ENCODE measurements around the gene PHKA2. TPM values are rescaled to one million over a fixed set of nuclear protein-coding genes. Genes with fewer than 3 reads are reported as not detected.

Gene PHKA2
- total RNA-seq, 5 donors from 2014 or later (not counting 1 experiment from before 2014, with no cell fraction given): 35.0 to 46.0 (median 44.0) TPM

- no peaks in the 10 kb centered on the region for H3K4me1 ChIP-seq (ENCODE audit: control insufficient read depth in 1 of 2, extremely low read depth in 1 of 2, insufficient read depth in 2 of 2, low read length in 2 of 2)
- no peak overlapping the region for H3K4me3 ChIP-seq (ENCODE audit: control insufficient read depth in 1 of 2, extremely low read depth in 1 of 2, low read length in 1 of 2)
- Mint-ChIP-seq H3K9me3 (no peaks in the 10 kb centered on the region), H3K36me3 (peaks cover 41% of the 10 kb centered on the region), H3K27ac (no peak overlapping the region), H3K27me3 (no peaks in the 10 kb centered on the region), H3K4me3 (no peak overlapping the region), H3K4me1 (no peaks in the 10 kb centered on the region)
- ATAC-seq (replicated peaks in 1 of 4) (no peak), DNase-seq (no peak)
- H3K27ac ChIP-seq (ENCODE audit: low read length): no peak overlapping the region
- H3K36me3 ChIP-seq (ENCODE audit: control insufficient read depth in 2 of 2, extremely low read depth in 1 of 2, insufficient read depth in 1 of 2, low read length in 1 of 2): peaks cover 0 to 36% of the 10 kb centered on the region in 2 donors
- POLR2A ChIA-PET: no interaction called here
- H3K9me3 ChIP-seq: no peaks in the 10 kb centered on the region
- no peaks in the 10 kb centered on the region for H3K27me3 ChIP-seq (replicated peaks in 1 of 2; ENCODE audit: control insufficient read depth in 2 of 2, extremely low read depth in 1 of 2, insufficient read depth in 2 of 2, low read length in 1 of 2)
- WGBS (ENCODE audit: insufficient coverage): no CpG with 5 or more reads among the region's 6 CpGs
- CTCF ChIA-PET: no interaction called here
Observed at GRCh38 chrX:18946157-18946556, 37.8 kb downstream of the PHKA2 start.

- no peak overlapping the region for H3K27ac Mint-ChIP-seq
- no peaks in the 10 kb centered on the region for H3K9me3 ChIP-seq
- H3K4me3 Mint-ChIP-seq: no peak overlapping the region
- ATAC-seq (replicated peaks in 1 of 4): no peak
- no peak overlapping the region for H3K4me3 ChIP-seq (ENCODE audit: control insufficient read depth in 1 of 2, extremely low read depth in 1 of 2, low read length in 1 of 2)
- no peak for DNase-seq
- no peaks in the 10 kb centered on the region for H3K27me3 Mint-ChIP-seq
- no peaks in the 10 kb centered on the region for H3K4me1 ChIP-seq (ENCODE audit: control insufficient read depth in 1 of 2, extremely low read depth in 1 of 2, insufficient read depth in 2 of 2, low read length in 2 of 2)
- CTCF ChIA-PET: no interaction called here
- peaks cover 42% of the 10 kb centered on the region for H3K36me3 Mint-ChIP-seq
- no peaks in the 10 kb centered on the region for H3K4me1 Mint-ChIP-seq
- POLR2A ChIA-PET: interaction anchor here in 1 of 2 donors (0.7 kb wide), 1 partner anchor 1192 kb away, joined by 3 read pairs; no protein-coding TSS in a partner anchor
- H3K36me3 ChIP-seq (ENCODE audit: control insufficient read depth in 2 of 2, extremely low read depth in 1 of 2, insufficient read depth in 1 of 2, low read length in 1 of 2): peaks cover 0 to 40% of the 10 kb centered on the region in 2 donors
- WGBS (ENCODE audit: insufficient coverage): no CpG with 5 or more reads among the region's 2 CpGs
- no peaks in the 10 kb centered on the region for H3K9me3 Mint-ChIP-seq
- H3K27ac ChIP-seq (ENCODE audit: low read length): no peak overlapping the region
- H3K27me3 ChIP-seq (replicated peaks in 1 of 2; ENCODE audit: control insufficient read depth in 2 of 2, extremely low read depth in 1 of 2, insufficient read depth in 2 of 2, low read length in 1 of 2): no peaks in the 10 kb centered on the region
Observed at GRCh38 chrX:18945483-18945882, 38.4 kb downstream of the PHKA2 start.

- no peak for ATAC-seq (replicated peaks in 1 of 4)
- no peaks in the 10 kb centered on the region for H3K4me1 ChIP-seq (ENCODE audit: control insufficient read depth in 1 of 2, extremely low read depth in 1 of 2, insufficient read depth in 2 of 2, low read length in 2 of 2)
- CTCF ChIA-PET: no interaction called here
- Mint-ChIP-seq H3K36me3 (peaks cover 46% of the 10 kb centered on the region), H3K4me3 (no peak overlapping the region), H3K9me3 (no peaks in the 10 kb centered on the region), H3K4me1 (no peaks in the 10 kb centered on the region), H3K27me3 (no peaks in the 10 kb centered on the region), H3K27ac (no peak overlapping the region)
- no peak overlapping the region for H3K27ac ChIP-seq (ENCODE audit: low read length)
- POLR2A ChIA-PET: no interaction called here
- H3K4me3 ChIP-seq (ENCODE audit: control insufficient read depth in 1 of 2, extremely low read depth in 1 of 2, low read length in 1 of 2): no peak overlapping the region
- no peaks in the 10 kb centered on the region for H3K9me3 ChIP-seq
- H3K27me3 ChIP-seq (replicated peaks in 1 of 2; ENCODE audit: control insufficient read depth in 2 of 2, extremely low read depth in 1 of 2, insufficient read depth in 2 of 2, low read length in 1 of 2): no peaks in the 10 kb centered on the region
- H3K36me3 ChIP-seq (ENCODE audit: control insufficient read depth in 2 of 2, extremely low read depth in 1 of 2, insufficient read depth in 1 of 2, low read length in 1 of 2): peaks cover 0 to 37% of the 10 kb centered on the region in 2 donors
- no peak for DNase-seq
- WGBS (ENCODE audit: insufficient coverage): no CpG with 5 or more reads among the region's 4 CpGs
Observed at GRCh38 chrX:18944482-18944881, 39.4 kb downstream of the PHKA2 start.

GRCh38 chrX:18941896-18942295, 42.0 kb downstream of the PHKA2 start:
- H3K36me3 ChIP-seq (ENCODE audit: control insufficient read depth in 2 of 2, extremely low read depth in 1 of 2, insufficient read depth in 1 of 2, low read length in 1 of 2): peaks cover 0 to 41% of the 10 kb centered on the region in 2 donors
- Mint-ChIP-seq H3K4me1 (no peaks in the 10 kb centered on the region), H3K9me3 (no peaks in the 10 kb centered on the region), H3K27ac (no peak overlapping the region), H3K36me3 (peaks cover 50% of the 10 kb centered on the region), H3K27me3 (no peaks in the 10 kb centered on the region), H3K4me3 (no peak overlapping the region)
- DNase-seq (no peak), ATAC-seq (replicated peaks in 1 of 4) (no peak)
- 100% methylated on average over 1 of the region's 2 CpGs for WGBS (ENCODE audit: insufficient coverage)
- no peak overlapping the region for H3K27ac ChIP-seq (ENCODE audit: low read length)
- no peaks in the 10 kb centered on the region for H3K27me3 ChIP-seq (replicated peaks in 1 of 2; ENCODE audit: control insufficient read depth in 2 of 2, extremely low read depth in 1 of 2, insufficient read depth in 2 of 2, low read length in 1 of 2)
- ChIA-PET CTCF (interaction anchor here in 1 of 2 donors (0.7 kb wide), 1 partner anchor 391 kb away, joined by 3 read pairs; no protein-coding TSS in a partner anchor), POLR2A (interaction anchor here in 1 of 2 donors (0.6 kb wide), 1 partner anchor 20 kb away, joined by 23 read pairs; no protein-coding TSS in a partner anchor)
- H3K9me3 ChIP-seq: no peaks in the 10 kb centered on the region
- no peak overlapping the region for H3K4me3 ChIP-seq (ENCODE audit: control insufficient read depth in 1 of 2, extremely low read depth in 1 of 2, low read length in 1 of 2)
- H3K4me1 ChIP-seq (ENCODE audit: control insufficient read depth in 1 of 2, extremely low read depth in 1 of 2, insufficient read depth in 2 of 2, low read length in 2 of 2): no peaks in the 10 kb centered on the region

GRCh38 chrX:18938710-18939109, 45.2 kb downstream of the PHKA2 start:
- Mint-ChIP-seq H3K4me1 (no peaks in the 10 kb centered on the region), H3K36me3 (peaks cover 39% of the 10 kb centered on the region), H3K27me3 (no peaks in the 10 kb centered on the region), H3K27ac (no peak overlapping the region), H3K9me3 (no peaks in the 10 kb centered on the region), H3K4me3 (no peak overlapping the region)
- Histone ChIP-seq H3K27ac (ENCODE audit: low read length) (no peak overlapping the region), H3K27me3 (replicated peaks in 1 of 2; ENCODE audit: control insufficient read depth in 2 of 2, extremely low read depth in 1 of 2, insufficient read depth in 2 of 2, low read length in 1 of 2) (no peaks in the 10 kb centered on the region), H3K4me1 (ENCODE audit: control insufficient read depth in 1 of 2, extremely low read depth in 1 of 2, insufficient read depth in 2 of 2, low read length in 2 of 2) (no peaks in the 10 kb centered on the region), H3K4me3 (ENCODE audit: control insufficient read depth in 1 of 2, extremely low read depth in 1 of 2, low read length in 1 of 2) (no peak overlapping the region), H3K36me3 (ENCODE audit: control insufficient read depth in 2 of 2, extremely low read depth in 1 of 2, insufficient read depth in 1 of 2, low read length in 1 of 2) (peaks cover 0 to 37% of the 10 kb centered on the region in 2 donors), H3K9me3 (no peaks in the 10 kb centered on the region)
- ATAC-seq (replicated peaks in 1 of 4) (no peak), DNase-seq (no peak)
- CTCF ChIA-PET: no interaction called here
- POLR2A ChIA-PET: no interaction called here
- no CpG with 5 or more reads among the region's 3 CpGs for WGBS (ENCODE audit: insufficient coverage)

- H3K9me3 Mint-ChIP-seq: no peaks in the 10 kb centered on the region
- POLR2A ChIA-PET: interaction anchor here in 1 of 2 donors (0.5 kb wide), 1 partner anchor 1080 kb away, joined by 8 read pairs; no protein-coding TSS in a partner anchor
- no peaks in the 10 kb centered on the region for H3K27me3 ChIP-seq (replicated peaks in 1 of 2; ENCODE audit: control insufficient read depth in 2 of 2, extremely low read depth in 1 of 2, insufficient read depth in 2 of 2, low read length in 1 of 2)
- no peak for DNase-seq
- no peaks in the 10 kb centered on the region for H3K4me1 Mint-ChIP-seq
- no peaks in the 10 kb centered on the region for H3K9me3 ChIP-seq
- H3K27ac ChIP-seq (ENCODE audit: low read length): no peak overlapping the region
- no peak for ATAC-seq (replicated peaks in 1 of 4)
- no peaks in the 10 kb centered on the region for H3K4me1 ChIP-seq (ENCODE audit: control insufficient read depth in 1 of 2, extremely low read depth in 1 of 2, insufficient read depth in 2 of 2, low read length in 2 of 2)
- peaks cover 34% of the 10 kb centered on the region for H3K36me3 Mint-ChIP-seq
- H3K27ac Mint-ChIP-seq: no peak overlapping the region
- H3K4me3 Mint-ChIP-seq: no peak overlapping the region
- H3K27me3 Mint-ChIP-seq: no peaks in the 10 kb centered on the region
- no peak overlapping the region for H3K4me3 ChIP-seq (ENCODE audit: control insufficient read depth in 1 of 2, extremely low read depth in 1 of 2, low read length in 1 of 2)
- WGBS (ENCODE audit: insufficient coverage): 93% methylated on average over 2 of the region's 5 CpGs
- CTCF ChIA-PET: no interaction called here
- H3K36me3 ChIP-seq (ENCODE audit: control insufficient read depth in 2 of 2, extremely low read depth in 1 of 2, insufficient read depth in 1 of 2, low read length in 1 of 2): peaks cover 0 to 31% of the 10 kb centered on the region in 2 donors
Observed at GRCh38 chrX:18937173-18937572, 46.7 kb downstream of the PHKA2 start.

- CTCF ChIA-PET: no interaction called here
- Mint-ChIP-seq H3K4me1 (no peaks in the 10 kb centered on the region), H3K36me3 (peaks cover 28% of the 10 kb centered on the region), H3K27ac (no peak overlapping the region), H3K27me3 (no peaks in the 10 kb centered on the region), H3K9me3 (no peaks in the 10 kb centered on the region), H3K4me3 (no peak overlapping the region)
- DNase-seq: no peak
- H3K27ac ChIP-seq (ENCODE audit: low read length): no peak overlapping the region
- no peak overlapping the region for H3K4me3 ChIP-seq (ENCODE audit: control insufficient read depth in 1 of 2, extremely low read depth in 1 of 2, low read length in 1 of 2)
- H3K9me3 ChIP-seq: no peaks in the 10 kb centered on the region
- peaks cover 0 to 29% of the 10 kb centered on the region in 2 donors for H3K36me3 ChIP-seq (ENCODE audit: control insufficient read depth in 2 of 2, extremely low read depth in 1 of 2, insufficient read depth in 1 of 2, low read length in 1 of 2)
- 80% methylated on average over 2 of the region's 10 CpGs for WGBS (ENCODE audit: insufficient coverage)
- no peak for ATAC-seq (replicated peaks in 1 of 4)
- H3K27me3 ChIP-seq (replicated peaks in 1 of 2; ENCODE audit: control insufficient read depth in 2 of 2, extremely low read depth in 1 of 2, insufficient read depth in 2 of 2, low read length in 1 of 2): no peaks in the 10 kb centered on the region
- POLR2A ChIA-PET: no interaction called here
- no peaks in the 10 kb centered on the region for H3K4me1 ChIP-seq (ENCODE audit: control insufficient read depth in 1 of 2, extremely low read depth in 1 of 2, insufficient read depth in 2 of 2, low read length in 2 of 2)
Observed at GRCh38 chrX:18935893-18936292, 48.0 kb downstream of the PHKA2 start.
